HG03575 (cell line): Measurements from ENCODE around the gene ITIH3.

Experiments used
- ATAC-seq: cut with Tn5 transposase; IDR thresholded peaks from one replicate; pipeline ENCODE4 v1.9.1; 2021; ENCODE audit not compliant: unreplicated experiment, insufficient number of reproducible peaks, low FRiP score; ENCODE audit errors: extremely low read depth

The ITIH3 gene

GRCh38 chr3:52816654-52817053 lies 22.1 kb downstream of the ITIH3 start:
- ATAC-seq = no peak

GRCh38 chr3:52817221-52817620 lies 22.6 kb downstream of the ITIH3 start:
- no peak for ATAC-seq

- ATAC-seq = no peak
Measured at GRCh38 chr3:52817860-52818259, 23.3 kb downstream of the ITIH3 start.

GRCh38 chr3:52819936-52820335 lies 25.3 kb downstream of the ITIH3 start:
- no peak for ATAC-seq

- no peak for ATAC-seq
Measured at GRCh38 chr3:52820736-52821135, 26.1 kb downstream of the ITIH3 start.

GRCh38 chr3:52822363-52822762 lies 27.8 kb downstream of the ITIH3 start:
- no peak for ATAC-seq

GRCh38 chr3:52824037-52824436 lies 29.4 kb downstream of the ITIH3 start:
- no peak for ATAC-seq

GRCh38 chr3:52827441-52827840 lies 32.8 kb downstream of the ITIH3 start:
- no peak for ATAC-seq

GRCh38 chr3:52827866-52828376 lies 33.3 kb downstream of the ITIH3 start:
- no peak for ATAC-seq

- no peak for ATAC-seq
Measured at GRCh38 chr3:52829482-52829881, 34.9 kb downstream of the ITIH3 start.

GRCh38 chr3:52829906-52830463 lies 35.4 kb downstream of the ITIH3 start:
- no peak for ATAC-seq

GRCh38 chr3:52830535-52831258 lies 36.1 kb downstream of the ITIH3 start, which contains the start of gene ITIH4:
ITIH4 (minus strand) TSS chr3:52830672; CDS start chr3:52830642, 30 bp downstream.
- no peak for ATAC-seq

- no peak for ATAC-seq
Measured at GRCh38 chr3:52831500-52832301, 37.1 kb downstream of the ITIH3 start.

GRCh38 chr3:52833202-52833601 lies 38.6 kb downstream of the ITIH3 start:
- no peak for ATAC-seq

GRCh38 chr3:52834871-52835501 lies 40.4 kb downstream of the ITIH3 start, which contains the start of gene MUSTN1:
MUSTN1 (minus strand) TSS chr3:52835019; CDS start chr3:52834948, 71 bp downstream.
- ATAC-seq = no peak

GRCh38 chr3:52835766-52836470 lies 41.3 kb downstream of the ITIH3 start:
- no peak for ATAC-seq

- no peak for ATAC-seq
Measured at GRCh38 chr3:52836471-52836845, 41.9 kb downstream of the ITIH3 start.

GRCh38 chr3:52836986-52837385 lies 42.4 kb downstream of the ITIH3 start:
- no peak for ATAC-seq
